CD14-positive monocyte (primary cell): ENCODE results near the gene OR4D9. TPM values are rescaled to one million over a fixed set of nuclear protein-coding genes. Genes with fewer than 3 reads are reported as not detected.
A peak's percentile ranks its signal among the peaks of the same experiment; 100 is the strongest.

Experiments used
- DNase-seq, 3 donors: peaks; one replicate each; pipeline ENCODE4 v3.0.0-alpha.2; 2011 to 2022
- H2AFZ ChIP-seq: 2 replicates; pipeline ENCODE4 v1.6.0; 2012; ENCODE audit warnings: mild to moderate bottlenecking, low read depth, low read length, inconsistent platforms; ENCODE audit not compliant: insufficient read depth, poor library complexity, severe bottlenecking
- H3K27ac ChIP-seq, 2 donors: 1 replicate in 1 of 2; 2 replicates in 1 of 2; pipeline ENCODE4 v1.5.1; 2012 to 2013; ENCODE audit warnings: low read length in 2 of 2, control low read depth in 1 of 2, inconsistent platforms in 1 of 2, low read depth in 1 of 2, mild to moderate bottlenecking in 1 of 2
- H3K27me3 ChIP-seq, 2 donors: one replicate each; pipeline versions ENCODE4 v1.6.0 to v1.6.1; 2011 to 2013; ENCODE audit warnings: low read length in 2 of 2; ENCODE audit not compliant: control insufficient read depth in 2 of 2, insufficient read depth in 2 of 2
- H3K36me3 ChIP-seq, 2 donors: replicated peaks in 1 of 2; 1 replicate in 1 of 2; 2 replicates in 1 of 2; pipeline versions ENCODE4 v1.5.1 to v1.6.1; 2012 to 2013; ENCODE audit warnings: low read length in 2 of 2, control low read depth in 1 of 2, inconsistent platforms in 1 of 2, mild to moderate bottlenecking in 1 of 2; ENCODE audit not compliant: insufficient read depth in 2 of 2, control insufficient read depth in 1 of 2
- H3K4me1 ChIP-seq, 2 donors: 1 replicate in 1 of 2; 2 replicates in 1 of 2; pipeline versions ENCODE4 v1.5.1 to v1.6.1; 2012 to 2013; ENCODE audit warnings: low read length in 2 of 2, control low read depth in 1 of 2, inconsistent platforms in 1 of 2, mild to moderate bottlenecking in 1 of 2, moderate library complexity in 1 of 2; ENCODE audit not compliant: insufficient read depth in 2 of 2, control insufficient read depth in 1 of 2
- H3K4me2 ChIP-seq: replicated peaks from 2 replicates; pipeline ENCODE3; 2012; ENCODE audit warnings: low read length, moderate library complexity, mild to moderate bottlenecking; ENCODE audit not compliant: poor library complexity, severe bottlenecking; ENCODE audit errors: extremely low read depth
- H3K4me3 ChIP-seq, 3 experiments: fragments of 200-600 bp in 1 of 3; sonication (generic) in 1 of 3; replicated peaks in 1 of 3; 1 replicate in 2 of 3; 2 replicates in 1 of 3; pipeline ENCODE4 v1.5.1; 2011 to 2013; ENCODE audit warnings: low read length in 3 of 3, mild to moderate bottlenecking in 3 of 3, control low read depth in 2 of 3, low read depth in 2 of 3, inconsistent platforms in 1 of 3, moderate library complexity in 1 of 3
- H3K79me2 ChIP-seq: 2 replicates; pipeline ENCODE4 v1.6.0; 2012; ENCODE audit warnings: mild to moderate bottlenecking, control low read depth, inconsistent platforms, low read length, moderate library complexity; ENCODE audit not compliant: insufficient read depth
- H3K9ac ChIP-seq: 2 replicates; pipeline ENCODE4 v1.6.0; 2017; ENCODE audit warnings: low read length, mild to moderate bottlenecking; ENCODE audit not compliant: insufficient read depth, poor library complexity, severe bottlenecking
- H3K9me3 ChIP-seq, 2 donors: replicated peaks in 1 of 2; 1 replicate in 1 of 2; 2 replicates in 1 of 2; pipeline versions ENCODE4 v1.5.1 to v1.6.1; 2012 to 2013; ENCODE audit warnings: low read length in 2 of 2, control low read depth in 1 of 2; ENCODE audit not compliant: control insufficient read depth in 1 of 2, insufficient read depth in 1 of 2
- H4K20me1 ChIP-seq: 2 replicates; pipeline ENCODE4 v1.6.0; 2012; ENCODE audit warnings: mild to moderate bottlenecking, low read length, control low read depth, moderate library complexity; ENCODE audit not compliant: insufficient read depth
- H3K27ac Mint-ChIP-seq, 7 donors: one replicate each; pipeline ENCODE4 v1.8.0; 2020; ENCODE audit warnings: mild to moderate bottlenecking in 7 of 7, mixed read lengths in 7 of 7, moderate library complexity in 6 of 7, inconsistent platforms in 2 of 7
- H3K27me3 Mint-ChIP-seq, 3 donors: one replicate each; pipeline ENCODE4 v1.8.0; 2021 to 2022; ENCODE audit warnings: low read depth in 3 of 3, mild to moderate bottlenecking in 3 of 3, mixed read lengths in 3 of 3, moderate library complexity in 3 of 3, inconsistent platforms in 1 of 3
- H3K36me3 Mint-ChIP-seq, 2 donors: one replicate each; pipeline ENCODE4 v1.8.0; 2020; ENCODE audit warnings: mixed read lengths in 2 of 2, inconsistent platforms in 1 of 2, mild to moderate bottlenecking in 1 of 2
- H3K4me1 Mint-ChIP-seq: one replicate; pipeline ENCODE4 v1.8.0; 2020; ENCODE audit warnings: mild to moderate bottlenecking, mixed read lengths
- H3K4me3 Mint-ChIP-seq, 2 donors: one replicate each; pipeline ENCODE4 v1.8.0; 2020; ENCODE audit warnings: mild to moderate bottlenecking in 2 of 2, mixed read lengths in 2 of 2, moderate library complexity in 1 of 2
- H3K9me3 Mint-ChIP-seq, 7 donors: one replicate each; pipeline ENCODE4 v1.8.0; 2020 to 2022; ENCODE audit warnings: mixed read lengths in 7 of 7, mild to moderate bottlenecking in 6 of 7, moderate library complexity in 6 of 7, inconsistent platforms in 2 of 7
- CTCF ChIP-seq: fragments of 200-600 bp; IDR thresholded peaks from one replicate; pipeline ENCODE4 v1.8.0; 2022; ENCODE audit warnings: antibody characterized with exemption, mild to moderate bottlenecking
- WGBS: methylation state at CpG from one replicate; pipeline ENCODE4 v1.1.5; 2013; ENCODE audit warnings: missing lambda C conversion rate; ENCODE audit not compliant: insufficient coverage; 5-methylcytosine and 5-hydroxymethylcytosine counted together
- intact Hi-C, 2 donors: fragments of 100-400 bp; cut with micrococcal nuclease; formaldehyde crosslinking; loops; one replicate each; pipeline versions ENCODE4 v1.15.0 to v1.15.1; 2023
- polyA plus RNA-seq, 3 donors: library from polyadenylated mRNA; depleted of rRNA in 1 of 3; unstranded in 2 of 3; stranded (reverse) in 1 of 3; fragments of 300-500 nt in 2 of 3; fragments of >200 nt in 1 of 3; fragmentation: Illumina TruSeq in 2 of 3; gene quantifications; 1 replicate in 2 of 3; 2 replicates in 1 of 3; pipeline ENCODE4 v1.2.3, GENCODE V29; 2012 to 2021

The OR4D9 gene
- polyA plus RNA-seq, 3 donors = not detected

GRCh38 chr11:59552844-59553243 is 41.5 kb downstream of the OR4D9 start:
- Histone ChIP-seq H3K27me3 (peaks cover 17 to 30% of the 10 kb centered on the region in 2 donors), H3K27ac (no peak overlapping the region), H2AFZ (no peak overlapping the region), H3K79me2 (no peaks in the 10 kb centered on the region), H3K9me3 (peaks cover 0 to 6% of the 10 kb centered on the region in 2 donors), H3K4me2 (no peak overlapping the region), H3K4me1 (peaks cover 52 to 57% of the 10 kb centered on the region in 2 donors), H3K36me3 (no peaks in the 10 kb centered on the region), H3K9ac (no peak overlapping the region), H4K20me1 (no peaks in the 10 kb centered on the region), H3K4me3 (no peak overlapping the region)
- WGBS = 86% methylated on average over 1 of the region's 2 CpGs
- Mint-ChIP-seq H3K27me3 (peaks cover 36 to 40% (median 39%) of the 10 kb centered on the region in 3 donors), H3K9me3 (peaks cover 2 to 20% (median 10%) of the 10 kb centered on the region in 7 donors), H3K4me3 (peak overlapping the region in 1 of 2 donors; percentile 5), H3K4me1 (peaks cover 57% of the 10 kb centered on the region), H3K36me3 (peaks cover 0 to 3% of the 10 kb centered on the region in 2 donors), H3K27ac (no peak overlapping the region)
- intact Hi-C loops = no loop called here
- DNase-seq = no peak
- TF ChIP-seq CTCF = no peak

- H4K20me1 ChIP-seq = no peaks in the 10 kb centered on the region
- H3K4me3 ChIP-seq = no peak overlapping the region
- peaks cover 19 to 32% of the 10 kb centered on the region in 2 donors for H3K27me3 ChIP-seq
- no peak overlapping the region for H3K9ac ChIP-seq
- H3K4me2 ChIP-seq = no peak overlapping the region
- WGBS = no CpG with 5 or more reads among the region's 21 CpGs
- H3K79me2 ChIP-seq = no peaks in the 10 kb centered on the region
- intact Hi-C loops = no loop called here
- no peak for TF ChIP-seq CTCF
- peaks cover 59% of the 10 kb centered on the region for H3K4me1 Mint-ChIP-seq
- H3K36me3 Mint-ChIP-seq = peaks cover 0 to 3% of the 10 kb centered on the region in 2 donors
- no peak overlapping the region for H2AFZ ChIP-seq
- no peaks in the 10 kb centered on the region for H3K36me3 ChIP-seq
- peaks cover 57 to 62% of the 10 kb centered on the region in 2 donors for H3K4me1 ChIP-seq
- no peak for DNase-seq
- no peak overlapping the region for H3K27ac Mint-ChIP-seq
- H3K27ac ChIP-seq = no peak overlapping the region
- peaks cover 0 to 6% of the 10 kb centered on the region in 2 donors for H3K9me3 ChIP-seq
- H3K27me3 Mint-ChIP-seq = peaks cover 39 to 45% (median 41%) of the 10 kb centered on the region in 3 donors
- no peak overlapping the region for H3K4me3 Mint-ChIP-seq
- H3K9me3 Mint-ChIP-seq = peaks cover 2 to 20% (median 10%) of the 10 kb centered on the region in 7 donors
Measured at GRCh38 chr11:59553323-59553722, 42.0 kb downstream of the OR4D9 start.
